ENCODE data around the gene EDDM13. TPM values are rescaled to one million over a fixed set of nuclear protein-coding genes. Genes with fewer than 3 reads are reported as not detected.

EDDM13 gene
- total and polyA plus RNA-seq, 2 of the 13 experiments (the other 11 are each of a cell fraction or from before 2014, with no cell fraction given) = not detected

DNA sequence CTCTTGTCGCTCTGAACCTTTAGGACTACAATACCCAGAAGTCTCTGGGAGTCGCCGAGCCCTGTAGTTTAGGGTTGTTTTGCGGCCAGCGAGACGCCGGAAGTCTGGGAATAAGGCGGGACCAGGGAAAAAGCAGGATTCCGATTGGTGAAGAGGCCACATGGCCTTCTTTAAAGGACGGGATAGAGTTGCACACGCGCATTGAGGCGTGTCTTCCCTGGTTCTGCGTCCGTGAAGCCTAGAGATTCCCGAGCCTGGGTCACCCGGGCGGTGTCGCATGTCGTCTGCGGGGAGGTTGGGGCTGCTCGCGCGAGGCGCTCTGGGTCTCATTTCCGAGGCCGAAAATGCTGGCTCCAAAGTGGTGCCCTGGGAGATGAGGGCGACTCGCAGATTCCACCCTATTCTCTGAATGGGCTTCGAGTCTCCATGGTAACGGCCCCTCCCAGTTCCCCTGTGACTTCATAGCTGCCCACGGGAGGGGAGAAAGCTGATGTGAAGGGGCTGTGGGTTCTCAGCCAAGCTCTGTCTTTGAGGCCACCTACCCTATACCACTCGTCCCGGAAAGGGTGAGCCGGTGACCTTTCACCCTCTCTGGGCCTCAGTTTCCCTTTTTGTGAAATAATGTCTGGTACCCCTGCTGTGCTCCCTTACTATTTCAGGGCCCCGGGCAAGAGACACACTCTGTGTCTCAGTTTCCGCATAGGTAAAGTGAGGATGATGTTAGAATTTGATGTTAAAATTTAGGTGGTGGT is 42.7 kb downstream of the EDDM13 start (continued):
- TF ChIP-seq, protein P1, sequence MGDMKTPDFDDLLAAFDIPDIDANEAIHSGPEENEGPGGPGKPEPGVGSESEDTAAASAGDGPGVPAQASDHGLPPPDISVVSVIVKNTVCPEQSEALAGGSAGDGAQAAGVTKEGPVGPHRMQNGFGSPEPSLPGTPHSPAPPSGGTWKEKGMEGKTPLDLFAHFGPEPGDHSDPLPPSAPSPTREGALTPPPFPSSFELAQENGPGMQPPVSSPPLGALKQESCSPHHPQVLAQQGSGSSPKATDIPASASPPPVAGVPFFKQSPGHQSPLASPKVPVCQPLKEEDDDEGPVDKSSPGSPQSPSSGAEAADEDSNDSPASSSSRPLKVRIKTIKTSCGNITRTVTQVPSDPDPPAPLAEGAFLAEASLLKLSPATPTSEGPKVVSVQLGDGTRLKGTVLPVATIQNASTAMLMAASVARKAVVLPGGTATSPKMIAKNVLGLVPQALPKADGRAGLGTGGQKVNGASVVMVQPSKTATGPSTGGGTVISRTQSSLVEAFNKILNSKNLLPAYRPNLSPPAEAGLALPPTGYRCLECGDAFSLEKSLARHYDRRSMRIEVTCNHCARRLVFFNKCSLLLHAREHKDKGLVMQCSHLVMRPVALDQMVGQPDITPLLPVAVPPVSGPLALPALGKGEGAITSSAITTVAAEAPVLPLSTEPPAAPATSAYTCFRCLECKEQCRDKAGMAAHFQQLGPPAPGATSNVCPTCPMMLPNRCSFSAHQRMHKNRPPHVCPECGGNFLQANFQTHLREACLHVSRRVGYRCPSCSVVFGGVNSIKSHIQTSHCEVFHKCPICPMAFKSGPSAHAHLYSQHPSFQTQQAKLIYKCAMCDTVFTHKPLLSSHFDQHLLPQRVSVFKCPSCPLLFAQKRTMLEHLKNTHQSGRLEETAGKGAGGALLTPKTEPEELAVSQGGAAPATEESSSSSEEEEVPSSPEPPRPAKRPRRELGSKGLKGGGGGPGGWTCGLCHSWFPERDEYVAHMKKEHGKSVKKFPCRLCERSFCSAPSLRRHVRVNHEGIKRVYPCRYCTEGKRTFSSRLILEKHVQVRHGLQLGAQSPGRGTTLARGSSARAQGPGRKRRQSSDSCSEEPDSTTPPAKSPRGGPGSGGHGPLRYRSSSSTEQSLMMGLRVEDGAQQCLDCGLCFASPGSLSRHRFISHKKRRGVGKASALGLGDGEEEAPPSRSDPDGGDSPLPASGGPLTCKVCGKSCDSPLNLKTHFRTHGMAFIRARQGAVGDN (CRISPR knock-in tag; IDR thresholded peaks at IDR 0.05) = peak; percentile 62
- TF ChIP-seq ZNF747 (CRISPR knock-in tag; IDR thresholded peaks at IDR 0.05; ENCODE audit: borderline replicate concordance) (no peak), ARNT (IDR thresholded peaks at IDR 0.05) (no peak), POLR2A (IDR thresholded peaks at IDR 0.05; ENCODE audit: insufficient read depth in 1 of 2, low read depth in 2 of 2, low read length in 2 of 2) (peak in 1 of 2 experiments; percentile 71; a peak in 2 of 4 replicates)
- TF ChIP-seq, protein P2, sequence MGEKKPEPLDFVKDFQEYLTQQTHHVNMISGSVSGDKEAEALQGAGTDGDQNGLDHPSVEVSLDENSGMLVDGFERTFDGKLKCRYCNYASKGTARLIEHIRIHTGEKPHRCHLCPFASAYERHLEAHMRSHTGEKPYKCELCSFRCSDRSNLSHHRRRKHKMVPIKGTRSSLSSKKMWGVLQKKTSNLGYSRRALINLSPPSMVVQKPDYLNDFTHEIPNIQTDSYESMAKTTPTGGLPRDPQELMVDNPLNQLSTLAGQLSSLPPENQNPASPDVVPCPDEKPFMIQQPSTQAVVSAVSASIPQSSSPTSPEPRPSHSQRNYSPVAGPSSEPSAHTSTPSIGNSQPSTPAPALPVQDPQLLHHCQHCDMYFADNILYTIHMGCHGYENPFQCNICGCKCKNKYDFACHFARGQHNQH (CRISPR knock-in tag; IDR thresholded peaks at IDR 0.05) = peak; percentile 1; the same call in 1 of the 2 replicates
- TF ChIP-seq, protein P3, sequence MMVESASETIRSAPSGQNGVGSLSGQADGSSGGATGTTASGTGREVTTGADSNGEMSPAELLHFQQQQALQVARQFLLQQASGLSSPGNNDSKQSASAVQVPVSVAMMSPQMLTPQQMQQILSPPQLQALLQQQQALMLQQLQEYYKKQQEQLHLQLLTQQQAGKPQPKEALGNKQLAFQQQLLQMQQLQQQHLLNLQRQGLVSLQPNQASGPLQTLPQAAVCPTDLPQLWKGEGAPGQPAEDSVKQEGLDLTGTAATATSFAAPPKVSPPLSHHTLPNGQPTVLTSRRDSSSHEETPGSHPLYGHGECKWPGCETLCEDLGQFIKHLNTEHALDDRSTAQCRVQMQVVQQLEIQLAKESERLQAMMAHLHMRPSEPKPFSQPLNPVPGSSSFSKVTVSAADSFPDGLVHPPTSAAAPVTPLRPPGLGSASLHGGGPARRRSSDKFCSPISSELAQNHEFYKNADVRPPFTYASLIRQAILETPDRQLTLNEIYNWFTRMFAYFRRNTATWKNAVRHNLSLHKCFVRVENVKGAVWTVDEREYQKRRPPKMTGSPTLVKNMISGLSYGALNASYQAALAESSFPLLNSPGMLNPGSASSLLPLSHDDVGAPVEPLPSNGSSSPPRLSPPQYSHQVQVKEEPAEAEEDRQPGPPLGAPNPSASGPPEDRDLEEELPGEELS (CRISPR knock-in tag; IDR thresholded peaks at IDR 0.05) = no peak
- TF ChIP-seq, protein P4, sequence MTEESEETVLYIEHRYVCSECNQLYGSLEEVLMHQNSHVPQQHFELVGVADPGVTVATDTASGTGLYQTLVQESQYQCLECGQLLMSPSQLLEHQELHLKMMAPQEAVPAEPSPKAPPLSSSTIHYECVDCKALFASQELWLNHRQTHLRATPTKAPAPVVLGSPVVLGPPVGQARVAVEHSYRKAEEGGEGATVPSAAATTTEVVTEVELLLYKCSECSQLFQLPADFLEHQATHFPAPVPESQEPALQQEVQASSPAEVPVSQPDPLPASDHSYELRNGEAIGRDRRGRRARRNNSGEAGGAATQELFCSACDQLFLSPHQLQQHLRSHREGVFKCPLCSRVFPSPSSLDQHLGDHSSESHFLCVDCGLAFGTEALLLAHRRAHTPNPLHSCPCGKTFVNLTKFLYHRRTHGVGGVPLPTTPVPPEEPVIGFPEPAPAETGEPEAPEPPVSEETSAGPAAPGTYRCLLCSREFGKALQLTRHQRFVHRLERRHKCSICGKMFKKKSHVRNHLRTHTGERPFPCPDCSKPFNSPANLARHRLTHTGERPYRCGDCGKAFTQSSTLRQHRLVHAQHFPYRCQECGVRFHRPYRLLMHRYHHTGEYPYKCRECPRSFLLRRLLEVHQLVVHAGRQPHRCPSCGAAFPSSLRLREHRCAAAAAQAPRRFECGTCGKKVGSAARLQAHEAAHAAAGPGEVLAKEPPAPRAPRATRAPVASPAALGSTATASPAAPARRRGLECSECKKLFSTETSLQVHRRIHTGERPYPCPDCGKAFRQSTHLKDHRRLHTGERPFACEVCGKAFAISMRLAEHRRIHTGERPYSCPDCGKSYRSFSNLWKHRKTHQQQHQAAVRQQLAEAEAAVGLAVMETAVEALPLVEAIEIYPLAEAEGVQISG (CRISPR knock-in tag; IDR thresholded peaks at IDR 0.05) = peak; percentile 79
- TF ChIP-seq, protein P5, sequence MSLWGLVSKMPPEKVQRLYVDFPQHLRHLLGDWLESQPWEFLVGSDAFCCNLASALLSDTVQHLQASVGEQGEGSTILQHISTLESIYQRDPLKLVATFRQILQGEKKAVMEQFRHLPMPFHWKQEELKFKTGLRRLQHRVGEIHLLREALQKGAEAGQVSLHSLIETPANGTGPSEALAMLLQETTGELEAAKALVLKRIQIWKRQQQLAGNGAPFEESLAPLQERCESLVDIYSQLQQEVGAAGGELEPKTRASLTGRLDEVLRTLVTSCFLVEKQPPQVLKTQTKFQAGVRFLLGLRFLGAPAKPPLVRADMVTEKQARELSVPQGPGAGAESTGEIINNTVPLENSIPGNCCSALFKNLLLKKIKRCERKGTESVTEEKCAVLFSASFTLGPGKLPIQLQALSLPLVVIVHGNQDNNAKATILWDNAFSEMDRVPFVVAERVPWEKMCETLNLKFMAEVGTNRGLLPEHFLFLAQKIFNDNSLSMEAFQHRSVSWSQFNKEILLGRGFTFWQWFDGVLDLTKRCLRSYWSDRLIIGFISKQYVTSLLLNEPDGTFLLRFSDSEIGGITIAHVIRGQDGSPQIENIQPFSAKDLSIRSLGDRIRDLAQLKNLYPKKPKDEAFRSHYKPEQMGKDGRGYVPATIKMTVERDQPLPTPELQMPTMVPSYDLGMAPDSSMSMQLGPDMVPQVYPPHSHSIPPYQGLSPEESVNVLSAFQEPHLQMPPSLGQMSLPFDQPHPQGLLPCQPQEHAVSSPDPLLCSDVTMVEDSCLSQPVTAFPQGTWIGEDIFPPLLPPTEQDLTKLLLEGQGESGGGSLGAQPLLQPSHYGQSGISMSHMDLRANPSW (CRISPR knock-in tag; IDR thresholded peaks at IDR 0.05; ENCODE audit: borderline replicate concordance) = 0 out of 2 replicates have a peak, but pooled peaks have one; percentile 17
- TF ChIP-seq, protein P6, sequence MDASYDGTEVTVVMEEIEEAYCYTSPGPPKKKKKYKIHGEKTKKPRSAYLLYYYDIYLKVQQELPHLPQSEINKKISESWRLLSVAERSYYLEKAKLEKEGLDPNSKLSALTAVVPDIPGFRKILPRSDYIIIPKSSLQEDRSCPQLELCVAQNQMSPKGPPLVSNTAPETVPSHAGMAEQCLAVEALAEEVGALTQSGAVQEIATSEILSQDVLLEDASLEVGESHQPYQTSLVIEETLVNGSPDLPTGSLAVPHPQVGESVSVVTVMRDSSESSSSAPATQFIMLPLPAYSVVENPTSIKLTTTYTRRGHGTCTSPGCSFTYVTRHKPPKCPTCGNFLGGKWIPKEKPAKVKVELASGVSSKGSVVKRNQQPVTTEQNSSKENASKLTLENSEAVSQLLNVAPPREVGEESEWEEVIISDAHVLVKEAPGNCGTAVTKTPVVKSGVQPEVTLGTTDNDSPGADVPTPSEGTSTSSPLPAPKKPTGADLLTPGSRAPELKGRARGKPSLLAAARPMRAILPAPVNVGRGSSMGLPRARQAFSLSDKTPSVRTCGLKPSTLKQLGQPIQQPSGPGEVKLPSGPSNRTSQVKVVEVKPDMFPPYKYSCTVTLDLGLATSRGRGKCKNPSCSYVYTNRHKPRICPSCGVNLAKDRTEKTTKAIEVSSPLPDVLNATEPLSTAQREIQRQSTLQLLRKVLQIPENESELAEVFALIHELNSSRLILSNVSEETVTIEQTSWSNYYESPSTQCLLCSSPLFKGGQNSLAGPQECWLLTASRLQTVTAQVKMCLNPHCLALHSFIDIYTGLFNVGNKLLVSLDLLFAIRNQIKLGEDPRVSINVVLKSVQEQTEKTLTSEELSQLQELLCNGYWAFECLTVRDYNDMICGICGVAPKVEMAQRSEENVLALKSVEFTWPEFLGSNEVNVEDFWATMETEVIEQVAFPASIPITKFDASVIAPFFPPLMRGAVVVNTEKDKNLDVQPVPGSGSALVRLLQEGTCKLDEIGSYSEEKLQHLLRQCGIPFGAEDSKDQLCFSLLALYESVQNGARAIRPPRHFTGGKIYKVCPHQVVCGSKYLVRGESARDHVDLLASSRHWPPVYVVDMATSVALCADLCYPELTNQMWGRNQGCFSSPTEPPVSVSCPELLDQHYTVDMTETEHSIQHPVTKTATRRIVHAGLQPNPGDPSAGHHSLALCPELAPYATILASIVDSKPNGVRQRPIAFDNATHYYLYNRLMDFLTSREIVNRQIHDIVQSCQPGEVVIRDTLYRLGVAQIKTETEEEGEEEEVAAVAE (CRISPR knock-in tag; IDR thresholded peaks at IDR 0.05; ENCODE audit: borderline replicate concordance) = peak; percentile 87; the same call in 1 of the 2 replicates
